ENCODE results near the gene ESYT3.
"Not testable (repeated sequence)": the region's sequence is repeated elsewhere in the genome, so short reads cannot be mapped to it uniquely, and the experiment has no call there.

ESYT3 gene

DNA sequence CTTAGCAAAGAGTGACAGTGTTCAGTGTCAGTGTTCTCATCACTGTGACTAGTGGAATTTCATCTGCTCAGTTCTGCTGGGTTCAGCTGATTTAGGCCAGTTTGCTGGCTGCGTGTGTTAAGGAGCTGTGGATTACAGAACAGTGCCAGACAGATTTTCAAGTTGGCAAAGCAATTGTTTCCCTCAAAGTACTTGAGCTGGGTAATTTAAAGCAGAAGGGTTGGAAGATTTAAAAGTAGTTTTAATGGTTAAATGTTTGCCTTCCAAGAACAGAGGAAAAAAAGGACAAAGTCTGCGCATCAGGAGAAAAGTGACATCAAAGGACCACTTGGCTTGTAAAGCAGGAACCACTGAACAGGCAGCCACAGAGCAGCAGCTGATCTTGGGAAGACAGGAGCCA is 8.7 kb downstream of the ESYT3 start:
- no peak for DNase-seq (ENCODE audit: low spot score)

DNA sequence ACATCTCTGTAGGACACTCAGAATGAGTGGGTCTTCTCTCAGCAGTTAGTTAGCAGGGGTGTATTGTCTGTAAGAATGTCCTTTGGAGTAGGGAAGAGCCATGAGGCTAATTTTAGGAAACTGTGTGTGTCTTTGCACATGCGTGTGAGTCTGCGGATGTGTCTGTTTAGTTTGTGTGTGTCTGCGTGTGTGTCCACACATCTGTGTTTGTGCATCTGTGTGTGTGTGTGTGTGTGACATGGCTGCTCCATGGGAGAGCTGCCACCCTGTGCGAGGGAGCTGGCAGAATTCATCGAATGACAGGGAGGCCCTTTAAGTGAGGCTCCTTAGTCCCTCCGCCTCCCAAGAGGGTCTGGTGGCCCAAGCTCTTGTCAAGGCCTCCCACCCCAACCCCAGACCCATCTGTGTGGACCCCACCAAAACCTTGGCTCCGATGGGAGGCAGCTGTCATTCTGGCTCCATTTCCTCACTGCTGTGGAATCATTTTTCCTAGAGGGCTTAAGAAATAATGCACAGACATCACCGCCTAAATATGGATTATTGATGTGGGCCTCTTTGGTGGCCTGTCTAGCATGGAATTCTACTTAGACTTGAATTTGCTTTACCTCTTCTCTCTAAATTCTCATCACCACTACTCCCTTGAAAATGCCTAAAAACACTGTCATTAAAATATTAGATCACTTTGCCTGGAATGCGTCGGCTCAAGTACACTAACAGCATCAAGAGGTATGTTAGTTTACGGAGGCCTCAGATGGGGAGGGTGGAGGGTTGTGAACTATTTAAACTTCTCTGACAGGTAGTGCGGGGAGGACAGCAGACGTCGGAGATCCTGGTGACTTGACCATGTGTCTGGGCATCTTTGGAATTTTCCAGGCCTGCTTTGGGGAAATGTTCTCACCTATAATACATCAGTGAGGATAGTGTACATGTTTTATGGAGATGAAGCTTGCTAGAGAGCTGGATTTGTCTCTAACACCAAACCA is 9.4 kb downstream of the ESYT3 start:
- DNase-seq (ENCODE audit: low spot score), result no peak

DNA sequence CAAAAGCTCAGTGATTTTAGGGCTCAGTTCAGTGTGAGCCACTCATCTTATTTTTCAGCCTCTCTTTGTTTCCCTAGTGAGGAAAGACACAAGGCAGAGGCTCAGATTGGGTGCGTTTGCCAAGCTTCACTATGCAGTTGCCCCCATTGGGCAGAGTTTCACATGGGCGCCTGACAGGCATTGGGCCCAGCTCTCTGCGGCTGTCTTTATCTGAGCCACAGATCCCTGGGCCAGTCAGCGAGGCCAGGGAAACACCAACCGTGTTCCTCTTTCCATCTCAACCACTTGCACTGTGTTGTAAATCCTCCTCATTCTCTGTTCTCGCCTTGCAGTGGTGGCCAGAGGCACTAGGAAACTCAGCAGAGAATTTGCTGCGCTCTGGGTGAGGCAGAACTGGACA is 10.8 kb downstream of the ESYT3 start:
- no peak for DNase-seq (ENCODE audit: low spot score)

DNA sequence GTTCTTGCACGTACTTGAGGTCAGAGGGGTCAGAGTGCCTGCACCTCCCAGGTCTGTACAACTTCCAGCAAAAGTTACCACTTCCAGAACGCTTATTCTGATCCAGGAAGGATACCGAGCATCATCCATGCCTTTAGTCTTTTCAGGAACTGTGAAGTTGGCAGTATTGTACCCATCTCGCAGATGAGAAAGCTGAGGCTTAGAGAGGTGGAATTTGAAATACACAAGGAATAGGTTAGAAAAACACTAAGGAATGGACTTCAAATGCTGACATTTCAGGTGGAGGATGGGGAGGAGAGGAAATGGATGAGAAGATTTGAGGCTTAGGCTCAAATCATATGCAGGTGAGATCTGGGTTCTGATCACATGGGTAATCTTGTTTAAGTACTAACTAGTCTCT is 11.2 kb downstream of the ESYT3 start:
- DNase-seq (ENCODE audit: low spot score), result no peak

DNA sequence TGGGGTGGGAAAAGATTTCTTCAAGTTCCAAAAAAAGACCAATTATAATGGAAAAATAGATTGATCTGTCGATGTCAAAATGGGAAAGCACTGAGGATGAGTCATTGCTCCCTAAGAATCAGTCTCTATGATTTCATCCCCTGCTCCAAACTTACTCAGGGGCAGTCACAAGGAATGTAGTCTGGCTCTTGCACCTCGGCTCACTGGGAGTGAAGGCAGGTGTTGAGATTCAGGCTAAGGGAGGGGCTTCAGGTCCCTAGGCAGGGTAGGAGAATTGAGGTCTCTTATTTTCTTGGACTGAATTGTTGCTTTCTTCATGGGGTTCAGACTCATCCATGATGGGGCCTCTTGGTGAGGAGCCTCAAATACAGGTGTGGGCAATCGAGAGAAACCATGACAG is 14.2 kb downstream of the ESYT3 start:
- DNase-seq (ENCODE audit: low spot score), result no peak

DNA sequence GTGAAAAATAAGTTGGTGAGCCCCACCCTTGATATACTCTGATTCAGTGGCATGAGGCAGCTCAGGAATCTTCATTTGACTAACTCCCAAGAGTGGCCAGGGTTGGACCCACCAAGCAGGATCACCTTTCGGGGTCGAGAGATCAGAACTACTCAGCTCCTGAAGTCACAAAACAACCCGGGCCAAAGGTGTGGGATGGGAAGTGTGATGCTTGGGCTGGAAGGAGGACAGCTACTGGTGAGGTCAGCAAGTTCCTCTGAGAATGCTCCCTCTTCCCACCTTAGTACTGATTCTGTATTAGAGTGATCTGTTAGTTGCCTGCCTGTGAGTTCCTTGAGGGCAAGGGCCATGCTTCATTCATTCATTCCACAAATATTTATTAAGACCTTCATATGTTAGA is 15.1 kb downstream of the ESYT3 start:
- no peak for DNase-seq (ENCODE audit: low spot score)

DNA sequence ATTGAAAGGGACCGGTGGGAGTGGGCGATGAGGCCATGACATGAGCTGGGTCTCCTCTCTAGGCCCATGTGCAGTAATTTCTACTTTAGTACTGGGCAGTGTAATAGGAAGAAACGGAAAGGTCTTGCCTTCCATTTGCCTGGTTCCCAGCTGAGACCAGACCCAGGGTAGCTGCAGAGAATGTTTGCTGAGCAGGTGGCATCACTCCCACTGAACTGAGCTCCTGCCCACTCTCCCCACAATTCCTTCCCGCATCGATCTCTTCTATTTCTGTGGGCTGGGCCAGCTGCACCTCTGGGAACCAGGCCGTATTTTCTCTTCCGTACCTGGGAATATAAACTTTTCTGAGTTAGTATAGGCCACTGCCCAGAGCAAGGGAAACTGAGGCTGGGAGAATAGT is 15.8 kb downstream of the ESYT3 start:
- no peak for DNase-seq (ENCODE audit: low spot score)

DNA sequence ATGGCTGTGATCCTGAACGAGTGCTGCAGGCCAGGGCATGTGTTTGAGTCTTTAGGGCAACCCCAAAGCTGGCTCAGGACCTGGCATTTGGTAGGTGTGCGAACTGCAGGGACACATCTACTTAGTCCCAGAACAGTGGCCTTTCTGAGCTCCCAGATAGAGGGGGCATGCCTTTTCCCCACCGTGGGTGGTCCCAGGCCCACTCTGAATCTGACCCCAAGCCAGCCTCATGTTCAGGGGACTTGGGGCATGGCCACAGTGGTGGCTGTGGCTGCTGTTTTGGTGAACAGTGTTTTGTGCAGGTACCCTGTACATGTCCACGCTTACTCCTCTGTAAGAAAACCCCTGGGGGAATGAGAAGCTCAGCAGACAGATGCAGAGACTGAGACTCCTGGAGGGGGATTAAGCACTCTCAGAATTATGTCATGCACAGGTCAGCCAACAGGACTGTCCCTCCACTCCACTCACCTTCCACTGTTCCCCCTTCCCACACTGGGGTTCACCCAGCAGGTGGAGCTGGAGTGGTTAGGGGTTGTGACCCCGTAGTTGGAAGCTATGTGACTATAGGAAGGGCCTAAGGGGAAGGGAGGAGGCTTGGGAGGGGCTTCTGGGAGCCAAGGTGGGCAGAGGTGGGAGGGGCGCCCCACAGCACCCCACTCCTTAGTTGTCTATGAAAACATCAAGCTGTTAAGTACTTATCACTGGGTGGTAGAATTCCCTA is 16.4 kb downstream of the ESYT3 start:
- DNase-seq (ENCODE audit: low spot score), result no peak

DNA sequence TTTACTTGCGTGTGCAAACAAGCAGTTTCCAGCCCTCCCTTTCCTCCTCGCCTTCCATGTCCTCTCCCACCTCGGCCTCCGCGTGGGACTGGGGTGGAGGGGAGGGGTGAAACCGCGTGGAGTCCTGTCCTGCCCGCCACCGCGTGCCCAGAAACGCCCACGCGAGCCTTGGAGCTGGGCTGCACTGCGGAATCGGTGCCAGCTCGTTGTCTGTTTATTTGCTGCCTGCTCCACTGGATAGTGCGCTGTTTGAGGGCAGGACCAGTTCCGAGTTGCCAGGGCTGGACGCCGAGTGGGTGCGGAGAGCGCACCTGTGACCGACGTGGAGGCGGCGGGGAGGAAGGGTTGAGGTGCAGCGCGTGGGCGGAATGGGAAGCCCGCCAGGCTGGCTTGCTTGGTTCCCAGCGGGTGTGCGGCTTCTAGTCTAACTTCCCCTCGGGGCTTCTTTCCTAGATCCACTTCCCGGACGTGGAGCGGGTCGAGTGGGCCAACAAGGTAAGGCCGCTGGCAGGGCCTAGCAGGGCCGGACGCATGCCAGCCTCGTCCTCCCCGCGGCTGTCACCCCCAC is 17.3 kb downstream of the ESYT3 start:
- DNase-seq (ENCODE audit: low spot score), result no peak

DNA sequence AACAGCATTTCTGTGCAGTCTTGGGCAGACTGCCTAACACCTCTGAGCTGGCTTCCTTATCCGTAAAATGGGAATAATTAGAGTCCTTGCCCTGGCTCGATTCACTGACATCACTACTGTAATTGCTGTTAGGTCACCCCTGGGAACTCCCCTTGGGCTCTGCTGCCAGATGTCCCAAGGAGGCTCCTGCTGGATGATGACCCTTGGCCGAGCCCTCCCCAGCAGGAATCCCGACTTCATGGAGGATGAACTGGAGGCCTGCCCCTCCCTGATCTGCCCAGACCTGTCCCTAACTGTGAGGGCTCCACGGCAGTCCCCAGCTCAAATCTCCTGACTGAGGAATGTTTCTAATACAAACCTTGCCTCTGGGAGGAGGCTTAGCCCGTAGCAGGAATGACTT is 18.0 kb downstream of the ESYT3 start:
- no peak for DNase-seq (ENCODE audit: low spot score)

DNA sequence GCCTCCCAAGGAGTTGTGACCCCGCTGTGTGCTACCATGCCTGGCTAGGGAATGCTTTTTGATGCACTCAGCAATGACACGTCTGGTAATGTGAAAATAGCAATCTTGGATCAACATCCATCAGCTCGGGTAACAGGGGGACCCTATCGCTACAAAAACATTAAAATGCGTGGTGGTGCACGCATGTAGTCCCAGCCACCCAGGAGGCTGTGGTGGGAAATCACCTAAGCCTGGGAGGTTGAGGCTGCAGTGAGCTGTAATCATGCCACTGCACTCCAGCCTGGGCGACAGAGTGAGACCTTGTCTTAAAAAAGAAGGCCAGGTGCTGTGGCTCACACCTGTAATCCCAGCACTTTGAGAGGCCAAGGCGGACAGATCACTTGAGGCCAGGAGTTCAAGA is 19.5 kb downstream of the ESYT3 start:
- DNase-seq (ENCODE audit: low spot score), result not testable (repeated sequence)

DNA sequence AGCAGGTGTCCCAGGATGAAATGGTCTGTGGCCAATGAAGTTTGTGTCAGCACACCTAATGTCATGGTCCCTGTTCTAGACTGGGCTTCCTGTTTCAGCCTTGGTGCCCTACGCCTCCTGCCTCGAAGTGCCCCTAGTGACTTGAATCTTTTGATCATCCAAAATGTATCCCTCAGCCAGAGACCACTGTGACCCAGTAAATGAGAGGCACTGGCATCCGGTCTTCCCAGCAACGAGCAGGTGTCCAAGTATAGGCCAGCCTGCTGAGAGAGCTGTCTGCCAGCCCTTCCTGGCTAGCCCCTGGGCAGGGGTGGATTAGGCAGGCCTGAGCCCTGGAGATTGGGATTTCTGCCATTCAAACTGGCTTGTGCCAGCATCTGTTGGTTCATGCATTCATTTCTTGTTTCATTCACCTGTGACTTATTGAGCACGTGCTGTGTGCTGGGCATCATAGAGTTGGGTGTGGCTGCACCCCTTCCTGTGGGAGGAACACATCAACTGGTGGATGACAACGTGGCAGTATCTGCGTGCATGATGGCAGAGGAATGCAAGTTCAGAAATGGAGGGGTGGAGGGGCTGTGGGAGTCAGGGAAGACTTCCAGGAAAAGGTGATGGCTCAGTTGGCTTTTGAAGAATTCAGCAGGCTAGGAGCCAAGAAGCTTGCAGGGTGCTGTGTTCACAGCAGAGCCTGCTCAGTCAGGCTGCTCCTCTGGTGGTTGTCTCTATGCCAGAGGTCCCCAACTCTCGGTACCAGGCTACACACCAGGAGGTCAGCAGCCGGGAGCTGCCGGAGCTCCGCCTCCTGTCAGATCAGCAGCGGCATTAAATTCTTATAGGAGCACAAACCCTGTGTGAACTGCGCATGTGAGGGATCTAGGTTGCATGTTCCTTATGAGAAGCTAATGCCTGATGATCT is 21.6 kb downstream of the ESYT3 start:
- DNase-seq (ENCODE audit: low spot score), result no peak

DNA sequence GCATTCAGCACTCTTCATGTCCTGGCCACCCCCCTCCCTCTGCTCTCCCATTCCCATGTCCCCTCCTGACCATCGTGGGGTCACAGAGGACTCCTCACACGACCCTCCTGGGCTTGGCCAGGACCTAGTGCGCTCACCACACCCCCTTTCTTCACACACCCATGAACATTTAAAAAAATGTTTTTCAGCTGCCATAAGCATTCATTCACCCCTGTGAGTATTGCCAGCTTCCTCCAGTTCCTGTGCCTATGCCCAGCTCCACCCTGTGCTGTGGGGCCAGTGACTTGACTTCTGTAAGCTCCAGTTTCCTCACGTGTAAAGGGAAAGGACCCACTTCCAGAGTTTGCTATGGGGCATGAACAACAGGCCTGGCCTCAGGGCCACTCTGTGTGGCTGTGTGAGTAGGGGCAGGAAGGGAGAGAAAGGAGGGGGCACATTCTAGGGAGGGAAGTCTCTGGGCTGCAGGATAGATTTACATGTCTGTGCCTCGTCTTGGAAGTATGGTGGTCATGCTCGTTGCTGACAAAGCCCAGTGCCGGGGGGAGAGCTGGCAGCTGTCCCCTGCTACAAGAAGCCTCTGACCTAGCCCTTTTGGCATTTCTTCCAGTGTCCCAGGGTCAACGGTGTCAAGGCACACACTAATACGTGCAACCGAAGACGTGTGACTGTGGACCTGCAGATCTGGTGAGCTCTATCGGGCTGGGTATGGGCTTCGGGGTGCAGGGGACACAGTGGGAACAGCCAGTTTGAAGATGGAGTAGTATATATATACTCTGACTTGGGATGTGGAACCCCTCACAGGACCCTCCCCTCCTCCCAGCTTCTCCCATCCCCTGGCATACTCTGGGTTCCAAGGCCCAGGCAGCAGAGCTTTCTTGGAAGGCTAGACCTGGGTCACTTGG is 22.8 kb downstream of the ESYT3 start:
- DNase-seq (ENCODE audit: low spot score), result no peak

DNA sequence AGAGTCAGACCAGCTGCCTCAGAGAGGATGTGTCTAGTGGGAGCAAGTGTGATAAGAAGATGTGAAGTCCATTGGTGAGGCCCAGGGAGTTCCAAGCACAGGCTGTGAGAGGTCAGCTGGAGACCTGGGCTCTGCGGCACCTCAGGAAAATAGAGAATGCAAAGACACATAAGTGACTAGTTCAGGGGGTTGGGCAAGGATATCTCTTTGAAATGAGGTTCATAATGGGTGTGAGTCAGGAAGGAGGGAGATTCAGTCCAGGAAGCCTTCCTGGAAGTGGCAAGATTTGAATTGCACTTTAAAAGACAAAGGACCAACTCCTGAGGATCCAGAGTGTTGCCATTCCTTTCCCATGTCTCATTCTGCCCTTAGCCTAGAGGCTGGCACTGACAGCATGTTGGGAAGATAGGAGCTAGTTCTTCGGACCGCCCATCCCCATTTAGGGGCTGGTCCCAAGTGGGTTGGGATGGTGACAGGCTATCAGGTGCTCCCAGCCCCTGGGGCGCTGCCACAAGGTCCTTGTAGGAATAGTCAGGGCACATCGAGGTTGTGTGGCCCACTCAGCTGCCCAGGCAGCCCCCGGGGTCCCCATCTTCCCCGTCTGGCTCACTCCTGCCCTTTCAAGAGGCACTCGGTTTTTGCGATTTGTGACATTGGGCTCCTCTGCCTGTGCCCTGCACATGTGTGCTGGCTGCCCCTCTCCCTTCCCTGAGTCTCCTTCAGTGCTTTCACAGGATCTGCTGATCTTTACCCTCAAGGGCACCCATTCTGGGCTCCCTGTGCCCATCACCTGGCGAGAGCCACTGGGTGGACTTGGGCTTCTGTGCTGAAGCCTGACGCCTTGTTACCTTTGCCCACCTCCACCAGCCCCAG is 23.7 kb downstream of the ESYT3 start:
- DNase-seq (ENCODE audit: low spot score), result no peak

DNA sequence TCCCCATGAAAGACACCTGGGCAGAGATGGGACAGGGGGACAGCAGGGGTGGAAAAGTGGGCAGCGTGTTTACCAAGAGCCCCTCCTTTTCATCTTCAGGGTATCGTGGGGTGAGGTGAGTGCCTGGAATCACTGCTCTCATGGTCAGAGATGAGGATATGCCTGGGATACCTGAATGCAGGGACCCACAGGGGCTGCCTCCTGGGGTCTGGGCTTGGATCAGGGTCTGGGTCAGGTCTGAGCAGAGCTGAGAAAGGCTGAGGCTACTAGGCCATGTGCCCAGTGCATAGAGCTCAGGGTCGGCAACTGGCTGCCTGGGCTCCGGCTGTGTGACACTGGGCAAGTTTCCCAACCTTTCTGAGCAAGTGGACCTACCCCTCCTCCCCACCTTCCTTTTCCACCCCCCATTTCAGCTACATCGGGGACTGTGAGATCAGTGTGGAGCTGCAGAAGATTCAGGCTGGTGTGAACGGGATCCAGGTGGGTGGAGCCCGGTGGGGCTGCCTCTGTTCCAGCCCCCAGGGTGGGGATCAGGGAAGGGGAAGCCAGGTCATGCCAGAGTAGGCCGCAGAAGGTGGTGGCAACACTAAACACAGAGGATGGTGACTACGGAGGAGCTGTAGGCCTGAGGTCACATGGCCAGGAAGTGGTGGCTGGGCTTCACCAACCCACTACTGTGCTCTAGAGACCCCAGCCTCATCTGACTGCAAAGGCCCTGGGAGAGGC is 24.5 kb downstream of the ESYT3 start:
- no peak for DNase-seq (ENCODE audit: low spot score)

DNA sequence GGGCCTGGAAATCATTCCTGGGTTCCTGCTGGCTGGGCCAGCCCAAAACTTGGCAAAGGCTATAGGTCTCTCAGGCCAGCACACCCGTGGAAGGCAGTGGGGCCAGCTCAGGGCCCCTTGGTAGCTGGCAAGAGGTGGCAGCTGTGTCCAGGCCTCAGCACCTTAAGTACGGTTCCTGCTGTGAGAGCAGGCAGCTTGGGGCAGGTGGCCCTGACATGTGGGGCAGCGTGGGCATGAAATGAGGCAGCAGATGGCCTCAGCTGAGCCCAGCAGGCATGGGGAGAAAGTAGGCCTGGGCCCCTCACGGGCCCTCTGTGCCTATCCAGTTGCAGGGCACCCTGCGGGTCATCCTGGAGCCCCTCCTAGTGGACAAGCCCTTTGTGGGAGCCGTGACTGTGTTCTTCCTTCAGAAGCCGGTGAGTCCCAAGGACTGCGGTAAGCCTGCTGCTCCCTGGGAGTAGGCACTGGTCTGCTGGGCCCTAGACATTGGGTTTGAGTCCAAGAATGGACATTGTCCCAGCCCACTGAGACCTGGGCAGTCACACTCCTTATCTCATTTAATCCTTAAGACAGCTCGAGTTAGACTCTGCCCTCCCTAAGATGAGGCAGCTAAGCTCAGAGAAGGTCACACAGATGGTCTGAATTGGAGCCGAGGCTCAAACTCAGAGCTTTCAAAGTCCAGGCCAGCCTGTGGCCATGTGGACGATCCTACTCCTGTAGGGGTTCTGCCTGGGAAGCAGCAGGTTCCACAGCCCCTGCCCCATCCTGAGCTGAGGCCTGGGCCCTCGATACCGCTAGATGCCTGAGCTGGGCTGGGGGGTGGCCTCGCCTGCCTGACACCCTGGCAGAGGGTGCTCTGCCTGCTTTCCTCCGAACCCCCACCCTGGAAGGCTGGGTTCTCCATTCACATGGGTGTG is 25.5 kb downstream of the ESYT3 start:
- DNase-seq (ENCODE audit: low spot score), result no peak

DNA sequence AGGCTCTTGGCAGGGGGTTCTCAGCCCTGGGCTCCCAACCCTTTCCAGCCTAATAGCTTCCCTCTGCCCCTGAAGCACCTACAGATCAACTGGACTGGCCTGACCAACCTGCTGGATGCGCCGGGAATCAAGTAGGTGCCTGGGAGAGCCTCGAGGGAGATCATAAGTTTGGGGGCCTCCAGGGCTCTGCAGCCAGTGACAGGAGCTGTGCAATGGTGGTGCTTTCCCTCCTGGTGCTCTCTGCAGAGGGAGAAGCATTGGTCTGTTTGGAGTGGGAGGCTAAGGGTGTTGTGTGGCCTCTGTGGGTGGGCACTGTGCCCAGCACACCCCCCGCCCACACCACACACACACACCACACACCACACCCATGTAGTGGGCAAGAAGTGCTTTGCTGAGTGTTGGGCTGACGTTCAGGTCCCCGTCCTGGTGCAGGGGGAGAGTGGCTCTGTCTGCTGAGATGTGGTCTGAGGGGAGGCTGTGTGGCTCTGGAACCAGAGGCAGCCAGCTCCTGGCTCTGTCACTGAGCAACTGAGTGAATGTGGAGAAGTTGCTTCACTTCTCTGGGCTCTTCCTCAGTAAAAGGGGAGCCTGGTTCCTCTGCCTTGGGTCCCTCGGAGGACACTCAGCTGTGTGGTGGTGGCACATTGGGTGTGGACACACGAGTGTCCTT is 26.3 kb downstream of the ESYT3 start:
- DNase-seq (ENCODE audit: low spot score), result no peak
